Hepatocyte (in vitro differentiated cells): ENCODE results near the gene FCGBP. TPM values are rescaled to one million over a fixed set of nuclear protein-coding genes. Genes with fewer than 3 reads are reported as not detected.
"Not testable (repeated sequence)": the region's sequence is repeated elsewhere in the genome, so short reads cannot be mapped to it uniquely, and the experiment has no call there.

Source experiments
- DNase-seq: peaks from one replicate; pipeline ENCODE4 v3.0.0-alpha.2; 2016; ENCODE audit warnings: low spot score
- H2AFZ ChIP-seq: fragments of 200-600 bp; sonication (generic); 2 replicates; pipeline ENCODE4 v1.6.0; 2016; ENCODE audit warnings: antibody characterized with exemption, mild to moderate bottlenecking
- H3K27ac ChIP-seq: fragments of 200-600 bp; sonication (generic); 2 replicates; pipeline ENCODE4 v1.5.1; 2016; ENCODE audit warnings: mild to moderate bottlenecking
- H3K27me3 ChIP-seq: fragments of 200-600 bp; sonication (generic); 2 replicates; pipeline ENCODE4 v1.6.1; 2016
- H3K36me3 ChIP-seq: fragments of 200-600 bp; sonication (generic); replicated peaks from 2 replicates; pipeline ENCODE4 v1.5.1; 2016; ENCODE audit warnings: low read depth; ENCODE audit not compliant: insufficient read depth
- H3K4me1 ChIP-seq: fragments of 200-600 bp; sonication (generic); 2 replicates; pipeline ENCODE4 v1.5.1; 2016; ENCODE audit warnings: mild to moderate bottlenecking, moderate library complexity; ENCODE audit not compliant: insufficient read depth
- H3K4me2 ChIP-seq: fragments of 200-600 bp; sonication (generic); 2 replicates; pipeline ENCODE4 v1.6.0; 2016
- H3K4me3 ChIP-seq: fragments of 200-600 bp; sonication (generic); 2 replicates; pipeline ENCODE4 v1.5.1; 2016; ENCODE audit warnings: mild to moderate bottlenecking
- H3K79me2 ChIP-seq: fragments of 200-600 bp; sonication (generic); 2 replicates; pipeline ENCODE4 v1.6.0; 2017; ENCODE audit warnings: mild to moderate bottlenecking
- H3K9me2 ChIP-seq: fragments of 200-600 bp; sonication (generic); replicated peaks from 2 replicates; pipeline ENCODE4 v1.6.0; 2017; ENCODE audit warnings: mild to moderate bottlenecking; ENCODE audit not compliant: insufficient read depth
- H3K9me3 ChIP-seq: fragments of 200-600 bp; sonication (generic); 2 replicates; pipeline ENCODE4 v1.5.1; 2016; ENCODE audit warnings: low read depth, mild to moderate bottlenecking
- H4K20me1 ChIP-seq: fragments of 200-600 bp; sonication (generic); 2 replicates; pipeline ENCODE4 v1.6.0; 2016; ENCODE audit warnings: mild to moderate bottlenecking; ENCODE audit not compliant: insufficient read depth, poor library complexity, severe bottlenecking
- CTCF ChIP-seq: fragments of 200-600 bp; sonication (generic); IDR thresholded peaks from 2 replicates; pipeline ENCODE4 v1.5.1; 2016; ENCODE audit warnings: antibody characterized with exemption, mild to moderate bottlenecking; ENCODE audit not compliant: poor library complexity
- EZH2 ChIP-seq: fragments of 200-600 bp; sonication (generic); IDR thresholded peaks from 2 replicates; pipeline ENCODE4 v1.6.1; 2016; ENCODE audit warnings: antibody characterized with exemption, mild to moderate bottlenecking, borderline replicate concordance
- EZH2phosphoT487 ChIP-seq: fragments of 200-600 bp; sonication (generic); IDR thresholded peaks from one replicate; pipeline ENCODE4 v1.6.1; 2018; ENCODE audit warnings: antibody characterized with exemption, mild to moderate bottlenecking, low read depth, moderate library complexity; ENCODE audit not compliant: unreplicated experiment, severe bottlenecking
- WGBS: methylation state at CpG from one replicate; pipeline ENCODE4 v1.1.6; 2016; ENCODE audit warnings: low lambda C conversion rate; ENCODE audit errors: missing lambda C conversion rate; 5-methylcytosine and 5-hydroxymethylcytosine counted together
- polyA plus RNA-seq: library from polyadenylated mRNA; unstranded; fragments of >200 nt; fragmentation: Nextera tagmentation; extraction: Ambion mirVana; gene quantifications from 2 replicates; pipeline ENCODE4 v1.2.1, GENCODE V29; 2016
- total RNA-seq: library from RNA; depleted of rRNA; stranded (reverse); fragments of >200 nt; gene quantifications from 2 replicates; pipeline ENCODE4 v1.2.3, GENCODE V29; 2014

FCGBP gene
- total and polyA plus RNA-seq, 2 experiments from 2014 or later, result 2.4 to 48.2 TPM

GRCh38 chr19:39908803-39909202 lies 25.6 kb downstream of the FCGBP start:
- H3K79me2 ChIP-seq, result no peaks in the 10 kb centered on the region
- no peaks in the 10 kb centered on the region for H3K36me3 ChIP-seq
- no peaks in the 10 kb centered on the region for H3K9me2 ChIP-seq
- DNase-seq, result no peak
- no peak overlapping the region for H2AFZ ChIP-seq
- no peaks in the 10 kb centered on the region for H4K20me1 ChIP-seq
- H3K27me3 ChIP-seq, result no peaks in the 10 kb centered on the region
- H3K27ac ChIP-seq, result no peak overlapping the region
- H3K9me3 ChIP-seq, result no peaks in the 10 kb centered on the region
- H3K4me2 ChIP-seq, result no peak overlapping the region
- 87% methylated on average over 6 of the region's 6 CpGs for WGBS
- no peaks in the 10 kb centered on the region for H3K4me1 ChIP-seq
- TF ChIP-seq EZH2, result no peak
- no peak overlapping the region for H3K4me3 ChIP-seq

DNA sequence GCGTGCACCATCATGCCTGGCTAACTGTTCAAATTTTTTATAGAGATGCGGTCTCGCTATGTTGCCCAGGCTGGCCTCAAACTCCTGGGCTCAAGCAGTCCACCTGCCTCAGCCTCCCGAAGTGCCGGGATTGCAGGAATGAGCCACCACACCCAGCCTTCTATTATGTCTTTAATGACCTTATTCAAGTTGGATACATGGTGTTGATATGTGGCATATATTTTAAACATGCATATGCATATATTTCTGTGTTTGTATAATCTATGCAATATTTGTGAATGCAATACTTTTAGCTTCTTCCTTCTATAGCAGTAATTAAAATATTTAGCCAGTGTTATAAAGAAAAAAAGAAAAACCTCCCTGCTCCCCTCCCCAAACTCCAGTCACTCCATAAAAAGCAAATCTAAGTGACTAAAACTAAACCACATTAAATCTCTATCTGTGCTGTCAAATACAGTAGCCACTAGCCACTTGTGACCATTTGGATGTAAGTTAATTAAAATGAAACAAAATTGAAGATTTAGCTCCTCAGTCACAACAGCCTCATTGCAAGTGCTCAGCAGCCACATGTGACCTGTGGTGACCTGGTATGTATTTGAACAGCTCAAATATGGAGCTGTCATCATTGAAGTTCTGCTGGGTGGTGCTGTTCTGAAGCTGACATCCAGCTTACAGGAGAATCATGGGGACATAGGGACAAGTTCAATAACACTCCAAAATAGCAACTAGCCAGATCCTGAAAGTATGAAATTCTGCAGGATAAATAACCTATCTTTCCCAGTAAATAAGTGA lies 27.4 kb downstream of the FCGBP start:
- no peak overlapping the region for H3K4me2 ChIP-seq

GRCh38 chr19:39906283-39906682 lies 28.2 kb downstream of the FCGBP start:
- Histone ChIP-seq H3K36me3 (no peaks in the 10 kb centered on the region), H3K4me3 (no peak overlapping the region), H3K4me1 (no peaks in the 10 kb centered on the region), H3K9me2 (no peaks in the 10 kb centered on the region), H4K20me1 (no peaks in the 10 kb centered on the region), H3K4me2 (no peak overlapping the region), H3K27ac (no peak overlapping the region), H3K79me2 (no peaks in the 10 kb centered on the region), H3K9me3 (no peaks in the 10 kb centered on the region), H2AFZ (no peak overlapping the region), H3K27me3 (no peaks in the 10 kb centered on the region)
- TF ChIP-seq EZH2 (no peak), EZH2phosphoT487 (no peak), CTCF (no peak)
- DNase-seq, result no peak
- WGBS, result 93% methylated on average over 8 of the region's 8 CpGs

More for the DNA sequence above, 27.4 kb downstream of the FCGBP start:
- WGBS, result 90% methylated on average over 5 of the region's 5 CpGs
- Histone ChIP-seq H2AFZ (no peak overlapping the region), H3K27ac (no peak overlapping the region), H3K79me2 (no peaks in the 10 kb centered on the region), H4K20me1 (no peaks in the 10 kb centered on the region), H3K9me3 (no peaks in the 10 kb centered on the region), H3K4me1 (no peaks in the 10 kb centered on the region), H3K36me3 (no peaks in the 10 kb centered on the region), H3K27me3 (no peaks in the 10 kb centered on the region), H3K4me3 (no peak overlapping the region), H3K9me2 (no peaks in the 10 kb centered on the region)
- no peak for TF ChIP-seq EZH2phosphoT487
- TF ChIP-seq EZH2, result no peak
- TF ChIP-seq CTCF, result no peak
- no peak for DNase-seq

DNA sequence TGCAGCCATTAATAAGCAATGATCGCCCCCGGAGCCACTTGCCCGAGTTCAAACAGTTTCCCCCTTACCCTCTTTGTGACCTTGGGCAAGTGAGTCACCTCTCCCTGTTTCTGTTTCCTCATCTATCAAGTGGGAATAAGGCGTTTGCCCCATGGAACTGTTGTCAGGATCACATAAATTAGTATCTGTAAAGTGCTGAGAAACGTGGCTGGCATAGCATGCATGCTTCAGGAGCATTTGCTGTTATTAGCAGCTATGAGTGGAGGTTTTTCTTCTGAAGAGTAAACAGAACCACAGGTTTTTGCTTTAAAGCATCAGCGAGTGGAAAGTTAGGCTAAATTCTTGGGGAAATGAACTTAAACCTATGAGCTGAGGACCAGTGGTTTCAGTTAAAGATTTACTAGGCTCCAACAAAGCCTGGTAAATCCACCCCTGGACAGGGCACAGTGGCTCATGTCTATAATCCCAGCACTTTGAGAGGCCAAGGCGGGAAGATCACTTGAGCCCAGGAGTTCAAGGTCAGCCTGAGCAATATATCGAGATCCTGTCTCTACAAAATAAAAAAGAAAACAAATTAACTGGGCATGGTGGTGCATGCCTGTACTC lies 30.8 kb downstream of the FCGBP start:
- 32% methylated on average over 4 of the region's 8 CpGs for WGBS
- H3K27me3 ChIP-seq, H2AFZ ChIP-seq, H3K27ac ChIP-seq, H3K4me3 ChIP-seq, H3K9me3 ChIP-seq, H3K4me1 ChIP-seq, DNase-seq, H3K4me2 ChIP-seq, H4K20me1 ChIP-seq, H3K36me3 ChIP-seq, H3K79me2 ChIP-seq, H3K9me2 ChIP-seq: not testable (repeated sequence)

DNA sequence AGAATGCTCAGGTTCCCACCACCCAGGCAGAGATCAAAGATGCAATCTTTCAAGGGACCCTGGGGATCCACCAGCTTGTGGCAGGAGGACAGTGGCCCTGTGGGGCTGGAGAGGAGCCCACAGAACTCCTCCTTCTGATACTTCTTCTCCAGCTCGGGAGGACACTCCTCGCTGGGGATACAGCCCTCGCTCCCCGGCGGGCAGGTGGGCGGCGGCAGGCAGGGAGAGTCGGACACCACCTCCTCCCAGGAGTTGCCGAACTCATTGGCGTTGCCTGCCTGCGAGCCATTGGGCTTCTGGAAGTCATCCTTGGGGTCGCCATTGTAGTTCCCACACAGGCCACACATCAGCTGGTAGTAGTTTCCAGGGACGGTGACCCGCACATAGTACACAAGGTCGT lies 32.1 kb downstream of the FCGBP start:
- DNase-seq, H3K27ac ChIP-seq, H3K4me1 ChIP-seq, H3K4me3 ChIP-seq, H3K36me3 ChIP-seq, H2AFZ ChIP-seq, H3K9me2 ChIP-seq, H3K4me2 ChIP-seq, H3K27me3 ChIP-seq, H3K9me3 ChIP-seq, H4K20me1 ChIP-seq, H3K79me2 ChIP-seq: not testable (repeated sequence)
- 95% methylated on average over 14 of the region's 15 CpGs for WGBS

GRCh38 chr19:39901681-39902080 lies 32.8 kb downstream of the FCGBP start:
- not testable (repeated sequence) for H2AFZ ChIP-seq, H3K9me2 ChIP-seq, H3K27ac ChIP-seq, H4K20me1 ChIP-seq, H3K9me3 ChIP-seq, H3K4me1 ChIP-seq, H3K4me3 ChIP-seq, DNase-seq, H3K36me3 ChIP-seq, H3K4me2 ChIP-seq, H3K27me3 ChIP-seq, H3K79me2 ChIP-seq
- WGBS, result 95% methylated on average over 6 of the region's 7 CpGs

- not testable (repeated sequence) for H4K20me1 ChIP-seq, H3K27ac ChIP-seq, H3K36me3 ChIP-seq, H3K4me1 ChIP-seq, H3K4me2 ChIP-seq, H3K9me3 ChIP-seq, H3K27me3 ChIP-seq, H2AFZ ChIP-seq, H3K79me2 ChIP-seq, DNase-seq, H3K9me2 ChIP-seq, H3K4me3 ChIP-seq
- WGBS, result 71% methylated on average over 6 of the region's 6 CpGs
Measured at GRCh38 chr19:39898858-39899257, 35.6 kb downstream of the FCGBP start.
